Transverse colon (tissue), 4 donors: ENCODE data around the gene GDPD5. TPM values are rescaled to one million over a fixed set of nuclear protein-coding genes. Genes with fewer than 3 reads are reported as not detected.

ENCODE experiments used
- DNase-seq: peaks from one replicate; pipeline ENCODE4 v3.0.0-alpha.2; 2019
- H3K27ac ChIP-seq, 4 donors: fragments of 200-600 bp; sonication (generic); 2 replicates each; pipeline ENCODE4 v1.5.1; 2016 to 2018; ENCODE audit warnings: inconsistent platforms in 4 of 4
- H3K27me3 ChIP-seq: fragments of 200-600 bp; sonication (generic); 2 replicates; pipeline ENCODE4 v1.5.1; 2017; ENCODE audit warnings: inconsistent platforms
- H3K36me3 ChIP-seq, 4 donors: fragments of 200-600 bp; sonication (generic); 2 replicates each; pipeline ENCODE4 v1.5.1; 2017 to 2019; ENCODE audit warnings: inconsistent platforms in 4 of 4
- H3K4me1 ChIP-seq, 4 donors: fragments of 200-600 bp; sonication (generic); 2 replicates each; pipeline ENCODE4 v1.5.1; 2017 to 2020; ENCODE audit warnings: inconsistent platforms in 4 of 4
- H3K4me3 ChIP-seq, 4 donors: fragments of 200-600 bp; sonication (generic); 1 replicate in 1 of 4; 2 replicates in 3 of 4; pipeline versions ENCODE4 v1.5.1 to v1.6.1; 2017 to 2019; ENCODE audit warnings: inconsistent platforms in 4 of 4
- H3K9me3 ChIP-seq, 2 donors: fragments of 200-600 bp; sonication (generic); 2 replicates each; pipeline ENCODE4 v1.5.1; 2017 to 2019; ENCODE audit warnings: inconsistent platforms in 2 of 2
- EP300 ChIP-seq: sonication (generic); formaldehyde crosslinking; IDR thresholded peaks from one replicate; pipeline ENCODE4 v1.6.1; 2017; ENCODE audit warnings: antibody characterized with exemption, low read depth
- POLR2A ChIP-seq: fragments of 450-650 bp; IDR thresholded peaks from one replicate; pipeline ENCODE4 v1.6.1; 2016; ENCODE audit warnings: antibody characterized with exemption, mild to moderate bottlenecking, moderate library complexity
- POLR2AphosphoS5 ChIP-seq, 3 donors: sonication (generic); formaldehyde crosslinking; IDR thresholded peaks; one replicate each; pipeline ENCODE4 v1.6.1; 2016; ENCODE audit warnings: antibody characterized with exemption in 3 of 3
- WGBS, 2 donors: methylation state at CpG; one replicate each; pipeline ENCODE4 v1.1.5; 2018; ENCODE audit warnings: low coverage in 1 of 2; 5-methylcytosine and 5-hydroxymethylcytosine counted together
- in situ Hi-C, 4 donors: fragments of 200-750 bp; cut with MboI; loops; one replicate each; pipeline versions ENCODE4 v1.15.0 to v1.15.1; 2017; ENCODE audit warnings: low sequenced_read_pairs in 3 of 4, low pct_ligation_motif_present in 1 of 4, low pct_unique_long_range_greater_than_20kb in 1 of 4
- intact Hi-C: fragments of 100-400 bp; cut with DNase I; formaldehyde crosslinking; loops from one replicate; pipeline ENCODE4 v1.15.1; 2023; ENCODE audit warnings: low total_unique reads
- total RNA-seq, 4 donors: library from RNA; depleted of rRNA; stranded (reverse); fragments of >200 nt; gene quantifications; one replicate each; pipeline ENCODE4 v1.1.0, GENCODE V29; 2016
- TF ChIP-seq, protein P1 (sequence below), 5 experiments: fragments of 200-600 bp in 3 of 5; fragments of 450-650 bp in 2 of 5; sonication (generic) in 3 of 5; IDR thresholded peaks; 1 replicate in 2 of 5; 2 replicates in 3 of 5; pipeline ENCODE4 v1.5.1; 2016 to 2017; ENCODE audit warnings: antibody characterized with exemption in 5 of 5, inconsistent platforms in 3 of 5, mild to moderate bottlenecking in 2 of 5, moderate library complexity in 1 of 5

Gene GDPD5
- total RNA-seq, 4 donors from 2014 or later: 3.7 to 10.1 (median 7.1) TPM; not detected in 1

- H3K4me1 ChIP-seq: peaks cover 0 to 3% (median 1%) of the 10 kb centered on the region in 4 donors
- no peak overlapping the region for H3K4me3 ChIP-seq
- H3K27me3 ChIP-seq: no peaks in the 10 kb centered on the region
- TF ChIP-seq, protein P1, sequence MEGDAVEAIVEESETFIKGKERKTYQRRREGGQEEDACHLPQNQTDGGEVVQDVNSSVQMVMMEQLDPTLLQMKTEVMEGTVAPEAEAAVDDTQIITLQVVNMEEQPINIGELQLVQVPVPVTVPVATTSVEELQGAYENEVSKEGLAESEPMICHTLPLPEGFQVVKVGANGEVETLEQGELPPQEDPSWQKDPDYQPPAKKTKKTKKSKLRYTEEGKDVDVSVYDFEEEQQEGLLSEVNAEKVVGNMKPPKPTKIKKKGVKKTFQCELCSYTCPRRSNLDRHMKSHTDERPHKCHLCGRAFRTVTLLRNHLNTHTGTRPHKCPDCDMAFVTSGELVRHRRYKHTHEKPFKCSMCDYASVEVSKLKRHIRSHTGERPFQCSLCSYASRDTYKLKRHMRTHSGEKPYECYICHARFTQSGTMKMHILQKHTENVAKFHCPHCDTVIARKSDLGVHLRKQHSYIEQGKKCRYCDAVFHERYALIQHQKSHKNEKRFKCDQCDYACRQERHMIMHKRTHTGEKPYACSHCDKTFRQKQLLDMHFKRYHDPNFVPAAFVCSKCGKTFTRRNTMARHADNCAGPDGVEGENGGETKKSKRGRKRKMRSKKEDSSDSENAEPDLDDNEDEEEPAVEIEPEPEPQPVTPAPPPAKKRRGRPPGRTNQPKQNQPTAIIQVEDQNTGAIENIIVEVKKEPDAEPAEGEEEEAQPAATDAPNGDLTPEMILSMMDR (IDR thresholded peaks at IDR 0.05): no peak
- H3K36me3 ChIP-seq: no peaks in the 10 kb centered on the region
- H3K27ac ChIP-seq: no peak overlapping the region
- in situ Hi-C loops: loop anchor here (25.0 kb wide), 2 partner anchors 107 to 257 kb away; partner anchors contain the start of gene KLHL35 (in 1 of the 4)
- no peak for DNase-seq
- intact Hi-C loops: loop anchor here (2.0 kb wide), 1 partner anchor 69 kb away; no protein-coding TSS in a partner anchor
- 66% methylated on average over 6 of the region's 6 CpGs; no CpG with 5 or more reads in 1 of the 2 donors for WGBS, 2 donors
- H3K9me3 ChIP-seq: no peaks in the 10 kb centered on the region
Observed at GRCh38 chr11:75543806-75544205, 18.1 kb upstream of the GDPD5 start.

- 77% methylated on average over 1 of the region's 1 CpG; no CpG with 5 or more reads in 1 of the 2 donors for WGBS, 2 donors
- no peaks in the 10 kb centered on the region for H3K27me3 ChIP-seq
- in situ Hi-C loops: loop anchor here (25.0 kb wide), 2 partner anchors 105 to 255 kb away; partner anchors contain the start of gene KLHL35 (in 1 of the 4)
Observed at GRCh38 chr11:75542088-75542438, 16.3 kb upstream of the GDPD5 start.

DNA sequence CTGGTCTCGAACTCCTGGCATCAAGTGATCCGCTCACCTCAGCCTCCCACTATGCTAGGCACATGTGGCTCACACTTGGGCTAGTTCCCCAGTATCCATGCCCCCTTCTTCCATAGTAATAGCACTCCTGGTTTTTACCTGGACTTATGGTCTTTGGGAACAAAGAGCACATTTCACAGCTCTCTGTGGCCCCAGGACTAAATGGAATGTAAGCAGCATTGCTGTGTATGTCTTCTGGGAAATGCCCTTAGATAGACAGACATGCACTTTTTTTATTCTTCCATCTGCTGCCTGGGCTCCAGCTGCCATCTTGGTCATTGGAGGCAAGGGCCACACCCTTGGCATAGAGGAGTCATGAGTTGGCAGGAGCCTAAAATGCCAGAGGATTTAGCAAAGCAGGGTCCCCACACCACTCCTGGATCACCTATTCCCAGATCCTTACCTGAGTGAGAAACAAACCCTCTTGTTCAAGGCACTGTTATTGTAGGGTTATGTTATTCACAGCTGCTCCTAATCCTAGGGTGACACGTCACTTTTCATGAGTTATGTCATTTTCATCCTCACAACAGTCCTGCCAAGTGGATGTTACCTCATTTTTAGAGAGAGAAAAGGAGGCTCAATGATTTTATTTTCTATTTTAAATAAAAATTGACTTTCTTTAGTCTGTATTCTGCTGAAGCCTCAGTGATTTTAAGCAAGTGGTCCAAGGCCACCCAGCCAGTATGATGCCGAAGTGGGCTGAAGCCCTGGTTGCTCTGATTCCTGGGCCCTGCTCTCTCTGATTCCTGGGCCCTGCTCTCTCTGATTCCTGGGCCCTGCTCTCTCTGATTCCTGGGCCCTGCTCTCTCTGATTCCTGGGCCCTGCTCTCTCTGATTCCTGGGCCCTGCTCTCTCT lies 15.7 kb upstream of the GDPD5 start:
- DNase-seq: no peak
- 93 to 100% methylated on average over 2 to 4 of the region's 4 CpGs for WGBS, 2 donors
- H3K36me3 ChIP-seq: no peaks in the 10 kb centered on the region
- no peak for TF ChIP-seq POLR2AphosphoS5 (IDR thresholded peaks at IDR 0.05)
- no peak for TF ChIP-seq POLR2A
- TF ChIP-seq, protein P1 (IDR thresholded peaks at IDR 0.05): no peak
- no peak for TF ChIP-seq EP300
- H3K27ac ChIP-seq: no peak overlapping the region
- no peaks in the 10 kb centered on the region for H3K4me1 ChIP-seq
- no peak overlapping the region for H3K4me3 ChIP-seq
- intact Hi-C loops: no loop called here
- H3K9me3 ChIP-seq: no peaks in the 10 kb centered on the region
- no peaks in the 10 kb centered on the region for H3K27me3 ChIP-seq
- in situ Hi-C loops: loop anchor here (25.0 kb wide), 2 partner anchors 104 to 254 kb away; partner anchors contain the start of gene KLHL35 (in 1 of the 4)

More at GRCh38 chr11:75542088-75542438, 16.3 kb upstream of the GDPD5 start:
- Histone ChIP-seq H3K36me3 (no peaks in the 10 kb centered on the region), H3K4me3 (no peak overlapping the region), H3K4me1 (no peaks in the 10 kb centered on the region), H3K27ac (no peak overlapping the region), H3K9me3 (no peaks in the 10 kb centered on the region)
- TF ChIP-seq, protein P1 (IDR thresholded peaks at IDR 0.05): no peak
- TF ChIP-seq POLR2A (no peak), POLR2AphosphoS5 (IDR thresholded peaks at IDR 0.05) (no peak), EP300 (no peak)
- DNase-seq: no peak
- intact Hi-C loops: no loop called here

- no peaks in the 10 kb centered on the region for H3K9me3 ChIP-seq
- intact Hi-C loops: no loop called here
Observed at GRCh38 chr11:75539459-75540334, 14.0 kb upstream of the GDPD5 start.

More at GRCh38 chr11:75539459-75540334, 14.0 kb upstream of the GDPD5 start:
- no peaks in the 10 kb centered on the region for H3K36me3 ChIP-seq
- H3K27me3 ChIP-seq: no peaks in the 10 kb centered on the region
- no peaks in the 10 kb centered on the region for H3K4me1 ChIP-seq
- H3K4me3 ChIP-seq: no peak overlapping the region
- no peak overlapping the region for H3K27ac ChIP-seq
- in situ Hi-C loops: loop anchor here (10.0 to 25.0 kb wide), 3 partner anchors 95 to 252 kb away; partner anchors contain the start of gene KLHL35 (in 1 of the 4)
- TF ChIP-seq, protein P1 (IDR thresholded peaks at IDR 0.05): no peak
- TF ChIP-seq POLR2A (no peak), EP300 (no peak), POLR2AphosphoS5 (IDR thresholded peaks at IDR 0.05) (no peak)
- DNase-seq: no peak
- WGBS, 2 donors: 85 to 88% methylated on average over 3 to 9 of the region's 9 CpGs
